Natural killer cell (primary cell): ENCODE measurements around the gene ELAVL1. TPM values are rescaled to one million over a fixed set of nuclear protein-coding genes. Genes with fewer than 3 reads are reported as not detected.

ENCODE experiments used
- ATAC-seq, 3 donors: fragments of 150-1000 bp in 2 of 3; fragments of 200-7000 bp in 1 of 3; cut with Tn5 transposase; 1 replicate in 1 of 3; 2 replicates in 2 of 3; pipeline ENCODE4 v1.10.0; 2021; ENCODE audit warnings: mild to moderate bottlenecking in 2 of 3, moderate library complexity in 2 of 3
- DNase-seq, 2 donors: peaks; one replicate each; pipeline versions ENCODE4 v3.0.0 to v3.0.0-alpha.2; 2013 to 2021; ENCODE audit warnings: mixed read lengths in 1 of 2
- H3K27ac ChIP-seq: one replicate; pipeline ENCODE4 v1.5.1; 2013; ENCODE audit warnings: mild to moderate bottlenecking, low read length
- H3K27me3 ChIP-seq: one replicate; pipeline ENCODE4 v1.6.1; 2013; ENCODE audit warnings: low read length; ENCODE audit not compliant: control insufficient read depth, insufficient read depth
- H3K36me3 ChIP-seq: one replicate; pipeline ENCODE4 v1.6.1; 2013; ENCODE audit warnings: low read length; ENCODE audit not compliant: control insufficient read depth, insufficient read depth
- H3K4me1 ChIP-seq: one replicate; pipeline ENCODE4 v1.6.1; 2013; ENCODE audit warnings: low read length; ENCODE audit not compliant: control insufficient read depth, insufficient read depth
- H3K4me3 ChIP-seq: one replicate; pipeline ENCODE4 v1.5.1; 2013; ENCODE audit warnings: low read length
- H3K9me3 ChIP-seq: one replicate; pipeline ENCODE4 v1.6.1; 2013; ENCODE audit warnings: low read length; ENCODE audit not compliant: control insufficient read depth, insufficient read depth
- H3K27ac Mint-ChIP-seq, 2 donors: one replicate each; pipeline ENCODE4 v1.8.0; 2022; ENCODE audit warnings: mild to moderate bottlenecking in 2 of 2, mixed read lengths in 2 of 2, moderate library complexity in 1 of 2
- H3K27me3 Mint-ChIP-seq, 2 donors: one replicate each; pipeline ENCODE4 v1.8.0; 2022; ENCODE audit warnings: low read depth in 2 of 2, mixed read lengths in 2 of 2
- H3K36me3 Mint-ChIP-seq: one replicate; pipeline ENCODE4 v1.8.0; 2022; ENCODE audit warnings: mixed read lengths
- H3K4me1 Mint-ChIP-seq, 2 donors: one replicate each; pipeline ENCODE4 v1.8.0; 2022; ENCODE audit warnings: mixed read lengths in 2 of 2
- H3K4me3 Mint-ChIP-seq: one replicate; pipeline ENCODE4 v1.8.0; 2022; ENCODE audit warnings: mild to moderate bottlenecking, moderate library complexity, mixed read lengths
- H3K9me3 Mint-ChIP-seq, 2 donors: one replicate each; pipeline ENCODE4 v1.8.0; 2022; ENCODE audit warnings: mixed read lengths in 2 of 2
- WGBS: methylation state at CpG from one replicate; pipeline ENCODE4 v1.1.7; 2013; ENCODE audit warnings: missing lambda C conversion rate; ENCODE audit not compliant: insufficient coverage; 5-methylcytosine and 5-hydroxymethylcytosine counted together
- intact Hi-C: fragments of 100-400 bp; cut with micrococcal nuclease; formaldehyde crosslinking; loops from one replicate; pipeline ENCODE4 v1.14.2; 2022
- total RNA-seq, 4 donors: library from RNA; stranded (reverse); fragments of 120-200 nt in 1 of 4; gene quantifications; one replicate each; pipeline versions ENCODE4 v1.2.3 to v1.2.4, GENCODE V29; 2013 to 2022
- TF ChIP-seq, protein P1 (sequence below): fragments of 200-600 bp; IDR thresholded peaks from one replicate; pipeline ENCODE4 v1.8.0; 2022; ENCODE audit warnings: antibody characterized with exemption

ELAVL1 gene
- total RNA-seq, 3 donors from 2014 or later (not counting 1 experiment from before 2014, with no cell fraction given): 36.9 to 43.9 (median 43.8) TPM

DNA sequence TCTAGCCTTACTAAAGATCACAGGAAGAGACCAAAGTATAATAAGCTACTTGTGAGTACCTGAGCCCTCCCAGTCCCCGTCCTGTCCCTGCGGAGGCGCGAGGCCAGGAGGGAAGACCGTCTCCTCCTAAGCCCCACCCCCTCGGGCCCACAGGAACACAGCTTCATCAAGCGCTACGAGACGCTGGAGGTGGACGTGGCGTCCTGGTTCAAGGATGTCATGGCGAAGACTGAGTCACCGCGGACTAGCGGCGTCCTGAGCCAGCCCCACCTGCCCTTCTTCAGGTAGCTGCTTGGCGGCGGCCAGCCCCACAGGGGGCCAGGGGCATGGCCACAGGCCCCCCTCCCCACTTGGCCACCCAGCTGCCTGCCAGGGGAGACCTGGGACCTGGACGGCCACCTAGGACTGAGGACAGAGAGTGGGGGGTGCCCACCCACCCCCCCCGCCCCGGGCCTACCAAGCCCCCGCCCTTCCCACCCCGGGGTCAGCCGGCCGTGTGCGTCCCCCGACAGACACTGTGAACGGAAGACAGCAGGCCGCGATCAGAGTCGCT, 93.2 kb downstream of the ELAVL1 start:
- TF ChIP-seq, protein P1, sequence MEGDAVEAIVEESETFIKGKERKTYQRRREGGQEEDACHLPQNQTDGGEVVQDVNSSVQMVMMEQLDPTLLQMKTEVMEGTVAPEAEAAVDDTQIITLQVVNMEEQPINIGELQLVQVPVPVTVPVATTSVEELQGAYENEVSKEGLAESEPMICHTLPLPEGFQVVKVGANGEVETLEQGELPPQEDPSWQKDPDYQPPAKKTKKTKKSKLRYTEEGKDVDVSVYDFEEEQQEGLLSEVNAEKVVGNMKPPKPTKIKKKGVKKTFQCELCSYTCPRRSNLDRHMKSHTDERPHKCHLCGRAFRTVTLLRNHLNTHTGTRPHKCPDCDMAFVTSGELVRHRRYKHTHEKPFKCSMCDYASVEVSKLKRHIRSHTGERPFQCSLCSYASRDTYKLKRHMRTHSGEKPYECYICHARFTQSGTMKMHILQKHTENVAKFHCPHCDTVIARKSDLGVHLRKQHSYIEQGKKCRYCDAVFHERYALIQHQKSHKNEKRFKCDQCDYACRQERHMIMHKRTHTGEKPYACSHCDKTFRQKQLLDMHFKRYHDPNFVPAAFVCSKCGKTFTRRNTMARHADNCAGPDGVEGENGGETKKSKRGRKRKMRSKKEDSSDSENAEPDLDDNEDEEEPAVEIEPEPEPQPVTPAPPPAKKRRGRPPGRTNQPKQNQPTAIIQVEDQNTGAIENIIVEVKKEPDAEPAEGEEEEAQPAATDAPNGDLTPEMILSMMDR: no peak
- Histone ChIP-seq H3K36me3 (peaks cover 32% of the 10 kb centered on the region), H3K9me3 (no peaks in the 10 kb centered on the region), H3K27me3 (peaks cover 17% of the 10 kb centered on the region), H3K4me3 (no peak overlapping the region), H3K4me1 (peaks cover 18% of the 10 kb centered on the region), H3K27ac (no peak overlapping the region)
- Mint-ChIP-seq H3K4me3 (no peak overlapping the region), H3K27ac (no peak overlapping the region), H3K9me3 (no peaks in the 10 kb centered on the region), H3K36me3 (no peaks in the 10 kb centered on the region), H3K27me3 (peaks cover 0 to 16% of the 10 kb centered on the region in 2 donors), H3K4me1 (peaks cover 5 to 20% of the 10 kb centered on the region in 2 donors)
- intact Hi-C loops: no loop called here
- DNase-seq (no peak), ATAC-seq (no peak)
- 96% methylated on average over 31 of the region's 31 CpGs for WGBS

DNA sequence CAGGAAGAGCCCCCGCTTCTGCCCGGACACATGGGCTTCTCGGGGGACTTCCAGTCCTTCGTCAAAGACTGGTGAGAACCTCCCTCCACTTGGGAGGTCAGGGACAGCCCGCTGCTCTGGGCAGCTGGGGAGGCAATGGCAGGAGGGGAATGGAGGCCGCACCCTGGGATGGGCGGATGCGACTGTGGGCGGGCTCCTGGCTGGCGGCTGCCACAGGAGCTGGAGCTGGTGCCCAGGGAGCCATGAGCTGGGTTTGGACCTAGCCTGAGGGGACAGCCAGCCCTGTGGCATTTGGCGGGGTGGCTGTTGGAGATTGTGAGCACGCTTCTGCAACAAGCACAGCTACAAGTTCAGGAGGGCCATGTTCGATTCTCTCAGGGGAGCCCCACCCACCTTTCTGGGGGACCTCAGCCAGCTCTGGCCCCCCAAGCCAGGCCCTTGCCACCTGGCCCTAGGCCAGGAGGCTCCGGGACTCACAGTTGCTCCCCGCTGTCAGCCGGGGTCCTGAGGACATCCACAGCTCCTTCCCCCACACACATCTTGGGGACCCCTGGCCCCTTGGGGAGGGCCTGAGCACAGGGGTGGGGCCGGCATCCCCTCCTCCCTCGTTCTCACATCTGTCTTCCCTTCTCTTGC, 93.8 kb downstream of the ELAVL1 start:
- H3K36me3 Mint-ChIP-seq: no peaks in the 10 kb centered on the region
- H3K27me3 ChIP-seq: peaks cover 13% of the 10 kb centered on the region
- H3K4me3 Mint-ChIP-seq: no peak overlapping the region
- no peak for DNase-seq
- no peak overlapping the region for H3K4me3 ChIP-seq
- TF ChIP-seq, protein P1: no peak
- no peak overlapping the region for H3K27ac Mint-ChIP-seq
- no peak for ATAC-seq
- H3K9me3 ChIP-seq: no peaks in the 10 kb centered on the region
- peaks cover 13% of the 10 kb centered on the region for H3K4me1 ChIP-seq
- peaks cover 32% of the 10 kb centered on the region for H3K36me3 ChIP-seq
- no peaks in the 10 kb centered on the region for H3K9me3 Mint-ChIP-seq
- 96% methylated on average over 18 of the region's 18 CpGs for WGBS
- H3K4me1 Mint-ChIP-seq: peaks cover 0 to 20% of the 10 kb centered on the region in 2 donors
- peaks cover 0 to 13% of the 10 kb centered on the region in 2 donors for H3K27me3 Mint-ChIP-seq
- H3K27ac ChIP-seq: no peak overlapping the region
- intact Hi-C loops: no loop called here

GRCh38 chr19:7910321-7911161, 94.9 kb downstream of the ELAVL1 start:
- Histone ChIP-seq H3K27me3 (peaks cover 7% of the 10 kb centered on the region), H3K36me3 (peaks cover 37% of the 10 kb centered on the region), H3K4me3 (no peak overlapping the region), H3K9me3 (no peaks in the 10 kb centered on the region), H3K27ac (no peak overlapping the region), H3K4me1 (peaks cover 11% of the 10 kb centered on the region)
- Mint-ChIP-seq H3K4me1 (peaks cover 0 to 28% of the 10 kb centered on the region in 2 donors), H3K9me3 (no peaks in the 10 kb centered on the region), H3K36me3 (no peaks in the 10 kb centered on the region), H3K27me3 (peaks cover 0 to 8% of the 10 kb centered on the region in 2 donors), H3K4me3 (peak overlapping the region; percentile 53), H3K27ac (no peak overlapping the region)
- intact Hi-C loops: no loop called here
- DNase-seq (no peak), ATAC-seq (no peak)
- 97% methylated on average over 54 of the region's 54 CpGs for WGBS
- TF ChIP-seq, protein P1: no peak
